GM12875 (cell line): Measurements from ENCODE around the gene ASF1B.
A peak's percentile ranks its signal among the peaks of the same experiment; 100 is the strongest.

ENCODE experiments used
- H3K4me3 ChIP-seq: one replicate; pipeline ENCODE4 v1.5.1; 2011; ENCODE audit warnings: low read depth, low read length, control low read depth
- CTCF ChIP-seq: IDR thresholded peaks from 2 replicates; pipeline ENCODE4 v1.5.1; 2011; ENCODE audit warnings: low read depth, mild to moderate bottlenecking, control low read depth, inconsistent platforms, low read length, moderate library complexity, borderline replicate concordance; ENCODE audit not compliant: insufficient read depth

Gene ASF1B

GRCh38 chr19:14114439-14114838 lies 21.9 kb downstream of the ASF1B start:
- no peak overlapping the region for H3K4me3 ChIP-seq

DNA sequence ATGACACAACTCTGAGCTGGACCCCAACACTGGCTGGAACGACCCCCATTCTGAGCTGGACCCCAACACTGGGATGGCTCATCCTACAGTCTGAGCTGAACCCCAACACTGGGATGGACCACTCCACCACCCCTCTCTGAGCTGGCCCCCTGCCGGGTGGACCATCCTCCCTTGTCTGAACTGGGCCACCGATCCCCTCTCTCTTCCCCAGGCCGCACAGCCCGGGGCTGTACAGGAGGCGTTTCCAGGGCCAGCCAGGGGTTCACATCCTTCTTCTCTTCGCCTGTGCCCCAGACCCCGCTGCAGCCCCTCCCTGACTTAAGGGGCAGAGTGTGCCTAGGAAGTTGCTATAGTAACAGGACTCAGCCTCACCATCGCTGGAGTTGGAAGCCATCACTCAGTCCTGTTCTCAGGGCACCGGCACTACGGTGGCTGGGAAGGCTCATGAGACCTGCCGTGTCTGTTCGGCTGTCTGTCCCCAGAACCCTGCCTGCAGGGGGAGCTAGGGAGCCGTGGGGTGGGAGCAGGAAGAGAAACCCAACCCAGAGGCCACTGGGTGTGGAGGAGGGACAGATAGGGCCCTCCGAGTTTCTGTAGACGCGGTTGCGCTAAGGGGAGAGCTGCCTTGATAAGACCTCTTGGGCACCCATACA lies 22.5 kb downstream of the ASF1B start:
- no peak overlapping the region for H3K4me3 ChIP-seq
- TF ChIP-seq CTCF: peak; percentile 45; the same call in 1 of the 2 replicates

More at GRCh38 chr19:14114439-14114838, 21.9 kb downstream of the ASF1B start:
- no peak for TF ChIP-seq CTCF

GRCh38 chr19:14112809-14113385 lies 23.5 kb downstream of the ASF1B start:
- TF ChIP-seq CTCF: no peak
- H3K4me3 ChIP-seq: no peak overlapping the region

DNA sequence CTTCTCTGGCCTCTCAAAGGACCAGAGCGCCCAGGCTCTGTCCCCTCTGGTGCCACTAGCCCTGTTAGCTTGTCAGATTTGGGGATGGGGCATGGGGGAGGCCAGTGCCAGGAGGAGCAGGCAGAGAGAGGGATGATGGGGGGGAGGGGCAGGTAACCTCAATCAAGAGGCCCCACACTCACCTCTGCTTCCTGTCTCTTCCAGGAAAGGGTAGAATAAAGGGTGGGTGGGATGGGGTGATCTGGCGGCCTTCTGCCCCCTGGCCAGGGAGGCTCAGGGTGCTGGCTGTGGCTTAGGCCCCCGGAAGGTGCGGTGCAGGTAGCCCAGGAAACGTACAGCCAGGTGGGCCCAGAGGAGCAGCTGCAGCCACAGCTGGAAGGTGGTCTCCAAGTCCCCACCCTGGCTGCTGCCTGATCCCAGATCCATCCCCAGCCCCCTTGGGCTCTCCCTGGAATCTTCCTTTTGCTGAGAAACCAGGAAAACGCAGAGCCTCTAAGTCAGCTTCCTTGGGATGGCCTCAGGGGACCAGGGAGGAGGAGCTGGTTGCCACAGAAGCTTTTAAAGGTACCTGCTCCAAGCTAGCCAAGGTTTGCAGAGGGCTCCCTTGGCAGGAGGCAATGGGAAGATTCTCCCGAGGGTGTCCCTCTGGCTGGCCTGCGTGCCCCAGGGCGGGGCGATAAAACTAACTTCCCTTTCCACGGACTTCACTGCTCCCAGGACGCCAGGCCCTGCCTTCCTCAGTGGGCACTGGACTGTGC lies 24.2 kb downstream of the ASF1B start:
- H3K4me3 ChIP-seq: no peak overlapping the region
- TF ChIP-seq CTCF: no peak

GRCh38 chr19:14111486-14111885 lies 24.9 kb downstream of the ASF1B start:
- H3K4me3 ChIP-seq: no peak overlapping the region
- TF ChIP-seq CTCF: no peak

- H3K4me3 ChIP-seq: no peak overlapping the region
- TF ChIP-seq CTCF: no peak
These were observed 25.7 kb downstream of the ASF1B start for GRCh38 chr19:14110650-14111049.
